Colonic mucosa (tissue), 4 donors: ENCODE data around the gene GPR139. TPM values are rescaled to one million over a fixed set of nuclear protein-coding genes. Genes with fewer than 3 reads are reported as not detected.

ENCODE experiments used
- DNase-seq: peaks from one replicate; pipeline ENCODE4 v3.0.0-alpha.2; 2020
- H3K27ac ChIP-seq: fragments of 200-600 bp; one replicate; pipeline ENCODE4 v1.8.0; 2021
- H3K27me3 ChIP-seq: fragments of 200-600 bp; one replicate; pipeline ENCODE4 v1.8.0; 2021
- H3K36me3 ChIP-seq: fragments of 200-600 bp; one replicate; pipeline ENCODE4 v1.8.0; 2021
- H3K4me1 ChIP-seq: fragments of 200-600 bp; one replicate; pipeline ENCODE4 v1.8.0; 2021; ENCODE audit warnings: mild to moderate bottlenecking
- H3K4me3 ChIP-seq: fragments of 200-600 bp; one replicate; pipeline ENCODE4 v1.8.0; 2021
- H3K9ac ChIP-seq, 2 donors: one replicate each; pipeline ENCODE4 v1.7.0; 2013; ENCODE audit warnings: control low read depth in 2 of 2, low read depth in 2 of 2, low read length in 2 of 2
- H3K9me3 ChIP-seq: fragments of 200-600 bp; one replicate; pipeline ENCODE4 v1.8.0; 2021
- intact Hi-C: fragments of 100-400 bp; cut with DNase I; formaldehyde crosslinking; loops from one replicate; pipeline ENCODE4 v1.14.1; 2022
- total RNA-seq, 2 donors: library from RNA; stranded (reverse); fragmentation: NEBNext Ultra II Directional in 1 of 2; extraction: Animal tissue kit (Norgen Biotek cat#: 25700) in 1 of 2; gene quantifications; one replicate each; pipeline ENCODE4 v1.2.1, GENCODE V29; 2021
- TF ChIP-seq, protein P1 (sequence below): fragments of 200-600 bp; IDR thresholded peaks from one replicate; pipeline ENCODE4 v1.8.0; 2022; ENCODE audit warnings: antibody characterized with exemption, mild to moderate bottlenecking
- donor health status: healthy.
- donor health status: DM: no; HTN: no; CAD: no.
- donor health status: DM: no; HTN: no; CAD: no.

GPR139 gene
- total RNA-seq, 2 donors from 2014 or later: not detected

DNA sequence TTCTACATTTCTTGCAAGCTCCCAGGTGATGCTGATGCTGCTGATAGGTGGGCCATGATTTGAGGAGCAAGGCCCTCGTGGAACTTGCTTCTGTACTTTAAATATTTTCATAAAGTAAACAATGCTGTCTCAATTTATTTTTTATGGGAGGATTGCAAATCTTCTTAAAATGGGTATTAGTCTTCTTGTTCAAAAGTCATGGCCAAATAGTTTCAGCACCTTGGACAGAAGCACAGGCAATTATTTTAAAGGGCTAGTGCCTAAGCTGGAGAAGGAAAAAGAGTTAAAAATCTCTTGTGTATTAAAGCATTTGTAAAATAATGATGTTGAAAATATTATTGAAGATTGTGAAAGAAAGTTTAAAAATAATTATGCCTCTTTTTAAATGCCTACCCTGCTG is 50.5 kb downstream of the GPR139 start:
- TF ChIP-seq, protein P1, sequence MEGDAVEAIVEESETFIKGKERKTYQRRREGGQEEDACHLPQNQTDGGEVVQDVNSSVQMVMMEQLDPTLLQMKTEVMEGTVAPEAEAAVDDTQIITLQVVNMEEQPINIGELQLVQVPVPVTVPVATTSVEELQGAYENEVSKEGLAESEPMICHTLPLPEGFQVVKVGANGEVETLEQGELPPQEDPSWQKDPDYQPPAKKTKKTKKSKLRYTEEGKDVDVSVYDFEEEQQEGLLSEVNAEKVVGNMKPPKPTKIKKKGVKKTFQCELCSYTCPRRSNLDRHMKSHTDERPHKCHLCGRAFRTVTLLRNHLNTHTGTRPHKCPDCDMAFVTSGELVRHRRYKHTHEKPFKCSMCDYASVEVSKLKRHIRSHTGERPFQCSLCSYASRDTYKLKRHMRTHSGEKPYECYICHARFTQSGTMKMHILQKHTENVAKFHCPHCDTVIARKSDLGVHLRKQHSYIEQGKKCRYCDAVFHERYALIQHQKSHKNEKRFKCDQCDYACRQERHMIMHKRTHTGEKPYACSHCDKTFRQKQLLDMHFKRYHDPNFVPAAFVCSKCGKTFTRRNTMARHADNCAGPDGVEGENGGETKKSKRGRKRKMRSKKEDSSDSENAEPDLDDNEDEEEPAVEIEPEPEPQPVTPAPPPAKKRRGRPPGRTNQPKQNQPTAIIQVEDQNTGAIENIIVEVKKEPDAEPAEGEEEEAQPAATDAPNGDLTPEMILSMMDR: no peak
- no peak overlapping the region for H3K4me3 ChIP-seq
- no peak overlapping the region for H3K27ac ChIP-seq
- H3K36me3 ChIP-seq: no peaks in the 10 kb centered on the region
- no peaks in the 10 kb centered on the region for H3K4me1 ChIP-seq
- DNase-seq: no peak
- H3K9me3 ChIP-seq: no peaks in the 10 kb centered on the region
- intact Hi-C loops: no loop called here
- no peaks in the 10 kb centered on the region for H3K27me3 ChIP-seq
- no peak overlapping the region for H3K9ac ChIP-seq

DNA sequence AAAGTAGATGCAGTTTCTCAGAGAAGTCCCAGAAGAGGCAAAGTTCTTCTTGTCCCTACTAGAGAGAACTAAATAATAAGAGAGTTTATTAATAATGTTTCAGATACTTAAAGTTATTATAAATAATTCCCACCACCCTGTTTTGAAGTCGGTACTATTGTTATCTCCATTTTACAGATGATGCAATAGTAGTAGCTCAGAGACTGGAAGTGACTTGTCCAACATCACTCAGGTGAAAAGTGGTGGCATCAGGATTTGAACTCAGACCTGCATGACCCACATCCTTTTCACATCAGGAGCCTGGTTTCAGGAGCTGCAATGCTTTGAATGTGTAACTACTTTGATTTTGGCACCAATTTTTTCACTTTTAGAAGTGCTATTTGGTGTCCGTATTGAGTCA is 52.7 kb downstream of the GPR139 start:
- Histone ChIP-seq H3K9me3 (no peaks in the 10 kb centered on the region), H3K4me3 (no peak overlapping the region), H3K27ac (no peak overlapping the region), H3K27me3 (no peaks in the 10 kb centered on the region), H3K9ac (no peak overlapping the region), H3K4me1 (no peaks in the 10 kb centered on the region), H3K36me3 (no peaks in the 10 kb centered on the region)
- TF ChIP-seq, protein P1: no peak
- intact Hi-C loops: no loop called here
- DNase-seq: no peak

DNA sequence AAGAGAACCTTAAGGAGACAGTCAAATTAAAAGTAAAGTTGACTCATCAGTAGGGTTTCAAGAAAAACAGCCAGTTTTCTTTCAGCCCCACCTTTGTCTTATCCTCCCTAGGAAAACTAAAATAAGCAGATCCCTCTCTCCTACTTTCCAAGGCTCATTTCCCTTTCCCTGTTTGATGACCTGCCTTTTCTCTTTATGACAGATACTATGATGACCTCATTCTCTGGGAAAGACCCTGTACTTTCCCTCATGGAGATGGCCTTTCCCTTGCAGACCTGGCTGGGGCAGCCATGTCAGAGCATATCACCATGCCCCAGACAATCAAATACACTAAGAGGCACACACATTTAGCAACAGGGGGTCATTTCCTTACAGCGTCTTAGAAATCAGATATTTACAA is 53.6 kb downstream of the GPR139 start:
- intact Hi-C loops: no loop called here
- H3K27me3 ChIP-seq: no peaks in the 10 kb centered on the region
- no peak for DNase-seq
- no peak overlapping the region for H3K4me3 ChIP-seq
- TF ChIP-seq, protein P1: no peak
- H3K9me3 ChIP-seq: no peaks in the 10 kb centered on the region
- no peaks in the 10 kb centered on the region for H3K36me3 ChIP-seq
- H3K27ac ChIP-seq: no peak overlapping the region
- H3K4me1 ChIP-seq: no peaks in the 10 kb centered on the region
- no peak overlapping the region for H3K9ac ChIP-seq

DNA sequence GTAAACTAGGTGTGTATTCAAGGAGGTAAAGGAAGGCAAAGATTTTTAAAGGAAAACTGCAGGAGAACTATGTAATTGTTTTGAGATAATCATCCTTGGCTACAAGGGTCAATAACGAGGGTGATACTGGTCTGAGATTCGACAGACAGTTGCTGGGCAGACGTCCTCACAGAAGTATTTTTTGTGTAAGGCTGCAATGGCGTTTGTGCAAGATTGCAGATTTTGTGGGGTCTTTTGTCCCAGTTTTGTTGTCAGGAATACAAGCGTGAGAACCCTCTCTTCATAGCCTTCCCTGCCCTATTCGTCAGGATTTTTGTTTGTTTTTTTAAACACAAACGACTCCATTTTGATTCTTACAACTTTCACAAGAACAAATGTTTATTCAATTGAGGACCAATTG is 57.5 kb downstream of the GPR139 start:
- intact Hi-C loops: no loop called here
- TF ChIP-seq, protein P1: no peak
- no peak overlapping the region for H3K27ac ChIP-seq
- DNase-seq: no peak
- no peaks in the 10 kb centered on the region for H3K27me3 ChIP-seq
- H3K4me1 ChIP-seq: no peaks in the 10 kb centered on the region
- no peak overlapping the region for H3K9ac ChIP-seq
- no peaks in the 10 kb centered on the region for H3K36me3 ChIP-seq
- no peaks in the 10 kb centered on the region for H3K9me3 ChIP-seq
- no peak overlapping the region for H3K4me3 ChIP-seq

DNA sequence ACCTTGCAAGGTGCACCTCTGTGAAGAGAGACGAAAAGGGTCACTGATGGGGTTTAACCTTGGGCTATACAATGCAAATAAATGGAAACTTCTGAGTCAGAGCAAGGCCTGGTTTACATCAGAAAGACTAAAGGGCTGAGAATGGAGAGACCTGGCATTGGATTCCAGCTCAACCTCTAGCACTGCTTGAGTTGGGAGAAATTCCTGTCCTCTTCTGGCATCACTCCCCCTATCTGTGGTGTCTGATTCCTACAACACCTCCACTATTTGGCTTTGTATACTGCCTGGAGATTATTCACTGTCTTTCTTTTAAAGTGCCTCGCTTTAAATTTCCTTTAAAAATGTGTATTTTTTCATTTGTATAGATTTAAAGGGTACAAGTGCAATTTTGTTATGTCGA is 68.8 kb downstream of the GPR139 start:
- H3K27me3 ChIP-seq: no peaks in the 10 kb centered on the region
- no peaks in the 10 kb centered on the region for H3K9me3 ChIP-seq
- H3K27ac ChIP-seq: no peak overlapping the region
- DNase-seq: no peak
- no peak overlapping the region for H3K4me3 ChIP-seq
- intact Hi-C loops: no loop called here
- no peak overlapping the region for H3K9ac ChIP-seq
- TF ChIP-seq, protein P1: no peak
- H3K36me3 ChIP-seq: no peaks in the 10 kb centered on the region
- H3K4me1 ChIP-seq: no peaks in the 10 kb centered on the region

DNA sequence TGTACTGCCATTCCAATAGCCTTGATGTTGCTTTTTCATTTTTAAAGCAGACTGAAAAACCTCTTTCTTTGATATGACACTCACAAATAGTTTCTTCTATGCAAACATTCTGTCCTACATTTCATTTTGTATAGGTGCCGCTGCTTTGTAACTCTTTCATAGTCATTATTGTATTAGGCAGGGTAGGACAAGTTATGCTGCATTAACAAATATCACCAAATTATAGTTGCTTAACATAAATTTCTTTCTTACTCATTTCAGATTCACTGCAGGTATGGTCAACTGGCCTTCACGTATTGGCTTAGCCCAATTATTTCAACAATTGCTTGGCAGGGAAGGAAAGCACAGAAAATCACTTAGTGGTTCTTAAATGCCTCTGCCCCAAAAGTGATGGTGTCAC is 70.8 kb downstream of the GPR139 start:
- H3K4me3 ChIP-seq: no peak overlapping the region
- no peak overlapping the region for H3K9ac ChIP-seq
- no peak overlapping the region for H3K27ac ChIP-seq
- H3K27me3 ChIP-seq: no peaks in the 10 kb centered on the region
- H3K9me3 ChIP-seq: no peaks in the 10 kb centered on the region
- TF ChIP-seq, protein P1: no peak
- no peak for DNase-seq
- H3K4me1 ChIP-seq: no peaks in the 10 kb centered on the region
- intact Hi-C loops: no loop called here
- no peaks in the 10 kb centered on the region for H3K36me3 ChIP-seq
